WTC11 (cell line): Measurements from ENCODE around the gene PLA2G4A. TPM values are rescaled to one million over a fixed set of nuclear protein-coding genes. Genes with fewer than 3 reads are reported as not detected.

Experiments
- ATAC-seq: fragments of 200-7000 bp; cut with Tn5 transposase; 2 replicates; pipeline ENCODE4 v1.10.0; 2021; ENCODE audit warnings: mild to moderate bottlenecking, moderate library complexity
- CTCF ChIA-PET: fragments of 300-600 bp; sonication (Branson Sonifier 250); formaldehyde crosslinking; loops from one replicate; lab custom pipeline; 2021; ENCODE audit warnings: antibody characterized with exemption; lab: Charles Lee
- POLR2A ChIA-PET: fragments of 350-600 bp; sonication (Branson Sonifier 250); formaldehyde crosslinking; loops from one replicate; lab custom pipeline; 2021; ENCODE audit warnings: antibody characterized with exemption; lab: Charles Lee
- DNase-seq: peaks from one replicate; pipeline ENCODE4 v3.0.0; 2021; ENCODE audit warnings: low spot score
- H3K27ac Mint-ChIP-seq: 2 replicates; pipeline ENCODE4 v1.8.0; 2021; ENCODE audit warnings: mixed read lengths
- H3K27me3 Mint-ChIP-seq: 2 replicates; pipeline ENCODE4 v1.8.0; 2021; ENCODE audit warnings: low read depth, mild to moderate bottlenecking, moderate library complexity, mixed read lengths
- H3K36me3 Mint-ChIP-seq: 2 replicates; pipeline ENCODE4 v1.8.0; 2021; ENCODE audit warnings: mixed read lengths
- H3K4me1 Mint-ChIP-seq: 2 replicates; pipeline ENCODE4 v1.8.0; 2022; ENCODE audit warnings: mixed read lengths
- H3K4me3 Mint-ChIP-seq: 2 replicates; pipeline ENCODE4 v1.8.0; 2021; ENCODE audit warnings: mild to moderate bottlenecking, moderate library complexity, mixed read lengths
- H3K9me3 Mint-ChIP-seq: 2 replicates; pipeline ENCODE4 v1.8.0; 2021; ENCODE audit warnings: mixed read lengths
- CDX4 ChIP-seq: fragments of 250-450 bp; sonication (Bioruptor Pico); IDR thresholded peaks from 2 replicates; pipeline ENCODE4 v1.9.0; 2021; ENCODE audit warnings: moderate library complexity, mild to moderate bottlenecking, inconsistent platforms, borderline replicate concordance
- CREB1 ChIP-seq: sonication (generic); formaldehyde crosslinking; IDR thresholded peaks from 2 replicates; pipeline ENCODE4 v1.8.0; 2023; ENCODE audit warnings: mild to moderate bottlenecking, missing genetic modification reagents
- CREM ChIP-seq: sonication (generic); formaldehyde crosslinking; IDR thresholded peaks from 2 replicates; pipeline ENCODE4 v1.8.1; 2022; ENCODE audit warnings: mild to moderate bottlenecking, missing genetic modification reagents, moderate library complexity
- ESRRA ChIP-seq: sonication (generic); formaldehyde crosslinking; IDR thresholded peaks from 2 replicates; pipeline ENCODE4 v1.8.1; 2022; ENCODE audit warnings: mild to moderate bottlenecking, missing genetic modification reagents, borderline replicate concordance
- GABPB1 ChIP-seq: sonication (generic); formaldehyde crosslinking; IDR thresholded peaks from 2 replicates; pipeline ENCODE4 v1.8.1; 2023; ENCODE audit warnings: mild to moderate bottlenecking, missing genetic modification reagents
- IRF2 ChIP-seq: sonication (generic); formaldehyde crosslinking; IDR thresholded peaks from 2 replicates; pipeline ENCODE4 v1.8.0; 2022; ENCODE audit warnings: low read depth, missing genetic modification reagents, borderline replicate concordance
- MXD4 ChIP-seq: fragments of 250-450 bp; sonication (Bioruptor Pico); IDR thresholded peaks from 2 replicates; pipeline ENCODE4 v1.8.0; 2021; ENCODE audit warnings: mild to moderate bottlenecking, moderate library complexity, borderline replicate concordance
- NR1H2 ChIP-seq: sonication (generic); formaldehyde crosslinking; IDR thresholded peaks from 2 replicates; pipeline ENCODE4 v1.9.0; 2021; ENCODE audit warnings: mild to moderate bottlenecking, moderate library complexity, missing genetic modification reagents
- OVOL2 ChIP-seq: fragments of 250-450 bp; sonication (Bioruptor Pico); IDR thresholded peaks from 2 replicates; pipeline ENCODE4 v1.9.0; 2021; ENCODE audit warnings: mild to moderate bottlenecking, borderline replicate concordance
- RORB ChIP-seq: fragments of 250-450 bp; sonication (Bioruptor Pico); IDR thresholded peaks from 2 replicates; pipeline ENCODE4 v1.9.0; 2021; ENCODE audit warnings: mild to moderate bottlenecking
- SMAD3 ChIP-seq: sonication (generic); formaldehyde crosslinking; IDR thresholded peaks from 2 replicates; pipeline ENCODE4 v1.8.0; 2022; ENCODE audit warnings: missing genetic modification reagents, mild to moderate bottlenecking, borderline replicate concordance
- TEAD1 ChIP-seq: sonication (generic); formaldehyde crosslinking; IDR thresholded peaks from 2 replicates; pipeline ENCODE4 v1.8.0; 2022; ENCODE audit warnings: mild to moderate bottlenecking, missing genetic modification reagents
- TEAD4 ChIP-seq: sonication (generic); formaldehyde crosslinking; IDR thresholded peaks from 2 replicates; pipeline ENCODE4 v1.8.0; 2022; ENCODE audit warnings: mild to moderate bottlenecking, missing genetic modification reagents
- ZNF138 ChIP-seq: sonication (generic); formaldehyde crosslinking; conservative IDR thresholded peaks from 2 replicates; pipeline ENCODE4 v1.8.1; 2022; ENCODE audit warnings: mild to moderate bottlenecking, moderate library complexity, missing genetic modification reagents
- ZNF232 ChIP-seq: sonication (generic); formaldehyde crosslinking; IDR thresholded peaks from 2 replicates; pipeline ENCODE4 v1.8.0; 2022; ENCODE audit warnings: mild to moderate bottlenecking, missing genetic modification reagents
- ZNF425 ChIP-seq: fragments of 250-450 bp; sonication (Bioruptor Pico); conservative IDR thresholded peaks from 2 replicates; pipeline ENCODE4 v1.9.0; 2021; ENCODE audit warnings: mild to moderate bottlenecking
- ZSCAN18 ChIP-seq: fragments of 250-450 bp; sonication (Bioruptor Pico); IDR thresholded peaks from 2 replicates; pipeline ENCODE4 v2.1.2; 2022; ENCODE audit warnings: mild to moderate bottlenecking, moderate library complexity
- total RNA-seq: library from RNA; stranded (reverse); gene quantifications from 3 replicates; pipeline ENCODE4 v1.2.3, GENCODE V29; 2021
- TF ChIP-seq, protein P1 (sequence below): sonication (generic); formaldehyde crosslinking; IDR thresholded peaks from 2 replicates; pipeline ENCODE4 v1.8.1; 2022; ENCODE audit warnings: low read depth, missing genetic modification reagents, borderline replicate concordance
- TF ChIP-seq, protein P2 (sequence below): sonication (generic); formaldehyde crosslinking; IDR thresholded peaks from 2 replicates; pipeline ENCODE4 v1.8.0; 2022; ENCODE audit warnings: mild to moderate bottlenecking, missing genetic modification reagents
- TF ChIP-seq, protein P3 (sequence below): fragments of 250-450 bp; sonication (Bioruptor Pico); IDR thresholded peaks from 2 replicates; pipeline ENCODE4 v1.8.0; 2021; ENCODE audit warnings: mild to moderate bottlenecking
- TF ChIP-seq, protein P4 (sequence below): sonication (generic); formaldehyde crosslinking; IDR thresholded peaks from 2 replicates; pipeline ENCODE4 v1.8.0; 2022; ENCODE audit warnings: mild to moderate bottlenecking, missing genetic modification reagents
- TF ChIP-seq, protein P5 (sequence below): sonication (generic); formaldehyde crosslinking; IDR thresholded peaks from 2 replicates; pipeline ENCODE4 v1.8.1; 2022; ENCODE audit warnings: low read depth, mild to moderate bottlenecking, moderate library complexity, missing genetic modification reagents, borderline replicate concordance

Gene PLA2G4A
- total RNA-seq, 1 experiment from 2014 or later = 1.3 TPM

DNA sequence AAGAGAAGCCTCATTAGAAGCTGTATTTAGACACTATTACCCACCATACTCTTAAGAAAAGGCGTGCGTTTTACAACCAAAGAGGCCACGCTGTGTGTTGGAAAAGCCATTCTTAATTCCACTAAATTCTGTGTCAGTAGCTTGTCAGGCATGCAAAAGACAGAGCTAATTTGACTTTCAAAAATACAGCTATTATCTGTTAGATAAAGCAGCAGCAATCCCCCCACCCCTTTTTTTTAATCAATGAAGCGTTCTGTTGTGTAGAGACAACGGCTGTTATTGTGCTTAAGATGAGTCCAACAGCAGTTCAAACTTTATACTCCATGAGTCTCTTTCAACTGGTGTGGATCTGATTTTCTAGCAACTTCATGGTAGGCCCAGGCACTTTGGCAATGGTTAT, 43.5 kb downstream of the PLA2G4A start (continued):
- TF ChIP-seq, protein P1, sequence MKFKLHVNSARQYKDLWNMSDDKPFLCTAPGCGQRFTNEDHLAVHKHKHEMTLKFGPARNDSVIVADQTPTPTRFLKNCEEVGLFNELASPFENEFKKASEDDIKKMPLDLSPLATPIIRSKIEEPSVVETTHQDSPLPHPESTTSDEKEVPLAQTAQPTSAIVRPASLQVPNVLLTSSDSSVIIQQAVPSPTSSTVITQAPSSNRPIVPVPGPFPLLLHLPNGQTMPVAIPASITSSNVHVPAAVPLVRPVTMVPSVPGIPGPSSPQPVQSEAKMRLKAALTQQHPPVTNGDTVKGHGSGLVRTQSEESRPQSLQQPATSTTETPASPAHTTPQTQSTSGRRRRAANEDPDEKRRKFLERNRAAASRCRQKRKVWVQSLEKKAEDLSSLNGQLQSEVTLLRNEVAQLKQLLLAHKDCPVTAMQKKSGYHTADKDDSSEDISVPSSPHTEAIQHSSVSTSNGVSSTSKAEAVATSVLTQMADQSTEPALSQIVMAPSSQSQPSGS (CRISPR knock-in tag) = no peak
- no peak for TF ChIP-seq RORB (CRISPR knock-in tag)
- no peak for TF ChIP-seq CDX4 (CRISPR knock-in tag)
- no peak for TF ChIP-seq ESRRA
- TF ChIP-seq, protein P2, sequence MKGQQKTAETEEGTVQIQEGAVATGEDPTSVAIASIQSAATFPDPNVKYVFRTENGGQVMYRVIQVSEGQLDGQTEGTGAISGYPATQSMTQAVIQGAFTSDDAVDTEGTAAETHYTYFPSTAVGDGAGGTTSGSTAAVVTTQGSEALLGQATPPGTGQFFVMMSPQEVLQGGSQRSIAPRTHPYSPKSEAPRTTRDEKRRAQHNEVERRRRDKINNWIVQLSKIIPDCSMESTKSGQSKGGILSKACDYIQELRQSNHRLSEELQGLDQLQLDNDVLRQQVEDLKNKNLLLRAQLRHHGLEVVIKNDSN = no peak
- TF ChIP-seq CREB1 = no peak
- TF ChIP-seq, protein P3, sequence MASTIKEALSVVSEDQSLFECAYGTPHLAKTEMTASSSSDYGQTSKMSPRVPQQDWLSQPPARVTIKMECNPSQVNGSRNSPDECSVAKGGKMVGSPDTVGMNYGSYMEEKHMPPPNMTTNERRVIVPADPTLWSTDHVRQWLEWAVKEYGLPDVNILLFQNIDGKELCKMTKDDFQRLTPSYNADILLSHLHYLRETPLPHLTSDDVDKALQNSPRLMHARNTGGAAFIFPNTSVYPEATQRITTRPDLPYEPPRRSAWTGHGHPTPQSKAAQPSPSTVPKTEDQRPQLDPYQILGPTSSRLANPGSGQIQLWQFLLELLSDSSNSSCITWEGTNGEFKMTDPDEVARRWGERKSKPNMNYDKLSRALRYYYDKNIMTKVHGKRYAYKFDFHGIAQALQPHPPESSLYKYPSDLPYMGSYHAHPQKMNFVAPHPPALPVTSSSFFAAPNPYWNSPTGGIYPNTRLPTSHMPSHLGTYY (CRISPR knock-in tag) = no peak
- TF ChIP-seq, protein P4, sequence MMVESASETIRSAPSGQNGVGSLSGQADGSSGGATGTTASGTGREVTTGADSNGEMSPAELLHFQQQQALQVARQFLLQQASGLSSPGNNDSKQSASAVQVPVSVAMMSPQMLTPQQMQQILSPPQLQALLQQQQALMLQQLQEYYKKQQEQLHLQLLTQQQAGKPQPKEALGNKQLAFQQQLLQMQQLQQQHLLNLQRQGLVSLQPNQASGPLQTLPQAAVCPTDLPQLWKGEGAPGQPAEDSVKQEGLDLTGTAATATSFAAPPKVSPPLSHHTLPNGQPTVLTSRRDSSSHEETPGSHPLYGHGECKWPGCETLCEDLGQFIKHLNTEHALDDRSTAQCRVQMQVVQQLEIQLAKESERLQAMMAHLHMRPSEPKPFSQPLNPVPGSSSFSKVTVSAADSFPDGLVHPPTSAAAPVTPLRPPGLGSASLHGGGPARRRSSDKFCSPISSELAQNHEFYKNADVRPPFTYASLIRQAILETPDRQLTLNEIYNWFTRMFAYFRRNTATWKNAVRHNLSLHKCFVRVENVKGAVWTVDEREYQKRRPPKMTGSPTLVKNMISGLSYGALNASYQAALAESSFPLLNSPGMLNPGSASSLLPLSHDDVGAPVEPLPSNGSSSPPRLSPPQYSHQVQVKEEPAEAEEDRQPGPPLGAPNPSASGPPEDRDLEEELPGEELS (CRISPR knock-in tag) = no peak
- TF ChIP-seq TEAD1 (CRISPR knock-in tag) = no peak
- no peak for TF ChIP-seq OVOL2 (CRISPR knock-in tag)

DNA sequence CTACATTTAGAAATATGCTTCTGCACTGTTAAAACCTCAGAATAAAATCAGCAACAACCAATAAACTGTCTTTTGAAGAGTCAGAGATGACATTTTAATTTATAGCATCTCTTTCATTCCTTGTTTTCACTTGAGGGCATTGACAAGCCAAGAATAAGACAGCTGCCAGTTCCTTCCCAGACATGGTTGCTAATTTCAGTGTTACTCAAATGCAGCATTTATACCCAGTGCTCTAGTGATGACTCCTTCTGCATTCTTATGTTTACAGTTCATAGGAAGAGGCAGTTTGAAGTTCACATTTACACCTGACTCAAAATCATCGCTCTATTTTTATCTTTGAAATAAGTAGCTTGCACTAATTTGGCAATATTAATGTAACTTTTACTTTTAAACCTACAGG, 44.9 kb downstream of the PLA2G4A start:
- no peaks in the 10 kb centered on the region for H3K9me3 Mint-ChIP-seq
- H3K27ac Mint-ChIP-seq = no peak overlapping the region
- ChIA-PET POLR2A (no interaction called here), CTCF (interaction anchor here (1.4 kb wide), 1 partner anchor 44 kb away, joined by 3 read pairs; no protein-coding TSS in a partner anchor)
- ATAC-seq = no peak
- no peak for DNase-seq
- H3K36me3 Mint-ChIP-seq = no peaks in the 10 kb centered on the region
- H3K4me1 Mint-ChIP-seq = peaks cover 49% of the 10 kb centered on the region
- H3K4me3 Mint-ChIP-seq = no peak overlapping the region
- no peaks in the 10 kb centered on the region for H3K27me3 Mint-ChIP-seq
- no peak for TF ChIP-seq IRF2
- TF ChIP-seq NR1H2 (CRISPR knock-in tag) = no peak
- TF ChIP-seq TEAD4 (CRISPR knock-in tag) = no peak
- TF ChIP-seq ZNF138 (CRISPR knock-in tag) = no peak
- no peak for TF ChIP-seq ZSCAN18 (CRISPR knock-in tag)
- no peak for TF ChIP-seq CREM
- TF ChIP-seq ZNF425 (CRISPR knock-in tag) = no peak
- TF ChIP-seq MXD4 (CRISPR knock-in tag) = no peak
- TF ChIP-seq GABPB1 = no peak
- no peak for TF ChIP-seq ZNF232
- TF ChIP-seq SMAD3 (CRISPR knock-in tag) = no peak
- TF ChIP-seq, protein P1 (CRISPR knock-in tag) = no peak
- TF ChIP-seq, protein P5, sequence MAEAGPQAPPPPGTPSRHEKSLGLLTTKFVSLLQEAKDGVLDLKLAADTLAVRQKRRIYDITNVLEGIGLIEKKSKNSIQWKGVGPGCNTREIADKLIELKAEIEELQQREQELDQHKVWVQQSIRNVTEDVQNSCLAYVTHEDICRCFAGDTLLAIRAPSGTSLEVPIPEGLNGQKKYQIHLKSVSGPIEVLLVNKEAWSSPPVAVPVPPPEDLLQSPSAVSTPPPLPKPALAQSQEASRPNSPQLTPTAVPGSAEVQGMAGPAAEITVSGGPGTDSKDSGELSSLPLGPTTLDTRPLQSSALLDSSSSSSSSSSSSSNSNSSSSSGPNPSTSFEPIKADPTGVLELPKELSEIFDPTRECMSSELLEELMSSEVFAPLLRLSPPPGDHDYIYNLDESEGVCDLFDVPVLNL (CRISPR knock-in tag) = no peak
- TF ChIP-seq, protein P4 (CRISPR knock-in tag) = no peak
